Body of pancreas (tissue), 4 donors: ENCODE measurements around the gene PPP1R13L. TPM values are rescaled to one million over a fixed set of nuclear protein-coding genes. Genes with fewer than 3 reads are reported as not detected.

Experiments used
- ATAC-seq: fragments of 150-250 bp; one replicate; pipeline ENCODE4 v1.9.1; 2016
- DNase-seq, 4 donors: peaks; one replicate each; pipeline ENCODE4 v3.0.0-alpha.2; 2019
- H3K27ac ChIP-seq, 4 donors: fragments of 200-600 bp; sonication (generic); 1 replicate in 3 of 4; 2 replicates in 1 of 4; pipeline versions ENCODE4 v1.5.1 to v1.6.1; 2016 to 2019; ENCODE audit warnings: mild to moderate bottlenecking in 1 of 4, mixed read lengths in 1 of 4, moderate library complexity in 1 of 4
- H3K27me3 ChIP-seq, 2 donors: fragments of 200-600 bp; sonication (generic); one replicate each; pipeline ENCODE4 v1.6.0; 2016; ENCODE audit warnings: mild to moderate bottlenecking in 1 of 2
- H3K36me3 ChIP-seq, 2 donors: fragments of 200-600 bp; sonication (generic); replicated peaks in 1 of 2; 2 replicates each; pipeline ENCODE4 v1.5.1; 2016; ENCODE audit warnings: low read depth in 2 of 2; ENCODE audit not compliant: insufficient read depth in 1 of 2
- H3K4me1 ChIP-seq: fragments of 200-600 bp; sonication (generic); one replicate; pipeline ENCODE4 v1.6.0; 2016
- H3K4me3 ChIP-seq, 2 donors: fragments of 200-600 bp; sonication (generic); 1 replicate in 1 of 2; 2 replicates in 1 of 2; pipeline ENCODE4 v1.5.1; 2016 to 2019
- H3K9me3 ChIP-seq, 3 donors: fragments of 200-600 bp; sonication (generic); 1 replicate in 2 of 3; 2 replicates in 1 of 3; pipeline ENCODE4 v1.5.1; 2016
- CTCF ChIP-seq, 7 experiments: fragments of 450-650 bp in 4 of 7; fragments of 200-600 bp in 3 of 7; sonication (generic) in 3 of 7; IDR thresholded peaks; one replicate each; pipeline ENCODE4 v1.5.1; 2016 to 2019; ENCODE audit warnings: antibody characterized with exemption in 7 of 7
- POLR2A ChIP-seq, 3 donors: fragments of 450-650 bp; IDR thresholded peaks; one replicate each; pipeline ENCODE4 v1.6.1; 2016; ENCODE audit warnings: antibody characterized with exemption in 3 of 3, mild to moderate bottlenecking in 2 of 3
- WGBS, 2 donors: methylation state at CpG; one replicate each; pipeline ENCODE4 v1.1.5; 2017; 5-methylcytosine and 5-hydroxymethylcytosine counted together
- intact Hi-C: fragments of 100-400 bp; cut with DNase I; formaldehyde crosslinking; loops from one replicate; pipeline ENCODE4 v1.15.1; 2023
- total RNA-seq, 2 donors: library from RNA; depleted of rRNA; stranded (reverse); fragments of >200 nt; gene quantifications; one replicate each; pipeline ENCODE4 v1.1.0, GENCODE V29; 2016

Gene PPP1R13L
- total RNA-seq, 2 donors from 2014 or later = 26.4 to 32.9 TPM

- Histone ChIP-seq H3K4me1 (no peaks in the 10 kb centered on the region), H3K27ac (no peak overlapping the region), H3K27me3 (no peaks in the 10 kb centered on the region), H3K36me3 (peaks cover 0 to 6% of the 10 kb centered on the region in 2 donors), H3K9me3 (no peaks in the 10 kb centered on the region), H3K4me3 (no peak overlapping the region)
- no peak for DNase-seq
- WGBS, 2 donors = 93 to 100% methylated on average over 14 to 26 of the region's 44 CpGs
- intact Hi-C loops = no loop called here
- TF ChIP-seq POLR2A (IDR thresholded peaks at IDR 0.05) (no peak), CTCF (IDR thresholded peaks at IDR 0.05) (no peak)
- ATAC-seq = no peak
These were observed 40.9 kb downstream of the PPP1R13L start for GRCh38 chr19:45363861-45364459.

- DNase-seq (no peak), ATAC-seq (no peak)
- H3K4me3 ChIP-seq = no peak overlapping the region
- 95 to 100% methylated on average over 5 to 16 of the region's 16 CpGs for WGBS, 2 donors
- H3K27ac ChIP-seq = no peak overlapping the region
- H3K27me3 ChIP-seq = no peaks in the 10 kb centered on the region
- H3K36me3 ChIP-seq = peaks cover 0 to 6% of the 10 kb centered on the region in 2 donors
- no peaks in the 10 kb centered on the region for H3K9me3 ChIP-seq
- H3K4me1 ChIP-seq = no peaks in the 10 kb centered on the region
- no peak for TF ChIP-seq POLR2A (IDR thresholded peaks at IDR 0.05)
- no peak for TF ChIP-seq CTCF (IDR thresholded peaks at IDR 0.05)
- intact Hi-C loops = no loop called here
These were observed 42.6 kb downstream of the PPP1R13L start for GRCh38 chr19:45362291-45362690.

- ATAC-seq (no peak), DNase-seq (no peak)
- WGBS, 2 donors = 91% methylated on average over 11 to 14 of the region's 14 CpGs
- Histone ChIP-seq H3K27me3 (no peaks in the 10 kb centered on the region), H3K27ac (no peak overlapping the region), H3K4me1 (no peaks in the 10 kb centered on the region), H3K36me3 (peaks cover 0 to 6% of the 10 kb centered on the region in 2 donors), H3K9me3 (no peaks in the 10 kb centered on the region), H3K4me3 (no peak overlapping the region)
- TF ChIP-seq CTCF (IDR thresholded peaks at IDR 0.05) (no peak), POLR2A (IDR thresholded peaks at IDR 0.05) (no peak)
- intact Hi-C loops = no loop called here
These were observed 43.3 kb downstream of the PPP1R13L start for GRCh38 chr19:45361608-45362007.

- no peaks in the 10 kb centered on the region for H3K4me1 ChIP-seq
- H3K27me3 ChIP-seq = no peaks in the 10 kb centered on the region
- H3K36me3 ChIP-seq = peaks cover 0 to 6% of the 10 kb centered on the region in 2 donors
- no peak overlapping the region for H3K4me3 ChIP-seq
- no peaks in the 10 kb centered on the region for H3K9me3 ChIP-seq
- 86 to 99% methylated on average over 3 to 12 of the region's 12 CpGs for WGBS, 2 donors
- H3K27ac ChIP-seq = no peak overlapping the region
- DNase-seq (no peak), ATAC-seq (no peak)
- no peak for TF ChIP-seq POLR2A (IDR thresholded peaks at IDR 0.05)
- no peak for TF ChIP-seq CTCF (IDR thresholded peaks at IDR 0.05)
- intact Hi-C loops = no loop called here
These were observed 46.6 kb downstream of the PPP1R13L start for GRCh38 chr19:45358213-45358792.

- no peaks in the 10 kb centered on the region for H3K4me1 ChIP-seq
- no peaks in the 10 kb centered on the region for H3K9me3 ChIP-seq
- 92 to 96% methylated on average over 7 to 11 of the region's 11 CpGs for WGBS, 2 donors
- H3K27ac ChIP-seq = no peak overlapping the region
- TF ChIP-seq POLR2A (IDR thresholded peaks at IDR 0.05) (no peak), CTCF (IDR thresholded peaks at IDR 0.05) (no peak)
- no peak overlapping the region for H3K4me3 ChIP-seq
- DNase-seq (no peak), ATAC-seq (no peak)
- intact Hi-C loops = no loop called here
- H3K27me3 ChIP-seq = no peaks in the 10 kb centered on the region
- H3K36me3 ChIP-seq = peaks cover 0 to 6% of the 10 kb centered on the region in 2 donors
These were observed 47.5 kb downstream of the PPP1R13L start for GRCh38 chr19:45357445-45357783.
